ENCODE data around the gene TNXB.

DNA sequence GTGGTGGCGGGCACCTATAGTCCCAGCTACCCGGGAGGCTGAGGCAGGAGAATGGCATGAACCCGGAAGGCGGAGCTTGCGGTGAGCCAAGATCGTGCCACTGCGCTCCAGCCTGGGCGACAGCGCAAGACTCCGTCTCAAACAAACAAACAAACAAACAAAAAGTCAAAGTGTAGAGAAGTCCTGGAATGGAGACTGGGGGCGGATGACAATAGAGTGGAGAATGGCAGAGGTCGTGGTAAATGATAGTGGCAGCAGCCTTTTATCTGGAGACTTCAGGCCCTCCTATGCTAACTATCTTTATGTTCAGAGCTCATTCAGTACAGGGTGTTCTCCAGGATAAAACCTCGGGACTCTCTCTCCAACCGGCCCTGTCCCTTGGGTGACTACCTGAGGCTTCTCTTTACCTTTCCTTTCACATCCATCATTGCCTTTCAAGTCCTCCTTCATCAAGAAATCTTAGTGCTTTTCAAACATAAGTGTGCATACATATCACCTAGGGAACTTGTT, 22.4 kb upstream of the TNXB start:
- TF ChIP-seq TCF7L2 (IDR thresholded peaks at IDR 0.05; ENCODE audit: low read depth, low read length) = no peak
- TF ChIP-seq, protein P1, sequence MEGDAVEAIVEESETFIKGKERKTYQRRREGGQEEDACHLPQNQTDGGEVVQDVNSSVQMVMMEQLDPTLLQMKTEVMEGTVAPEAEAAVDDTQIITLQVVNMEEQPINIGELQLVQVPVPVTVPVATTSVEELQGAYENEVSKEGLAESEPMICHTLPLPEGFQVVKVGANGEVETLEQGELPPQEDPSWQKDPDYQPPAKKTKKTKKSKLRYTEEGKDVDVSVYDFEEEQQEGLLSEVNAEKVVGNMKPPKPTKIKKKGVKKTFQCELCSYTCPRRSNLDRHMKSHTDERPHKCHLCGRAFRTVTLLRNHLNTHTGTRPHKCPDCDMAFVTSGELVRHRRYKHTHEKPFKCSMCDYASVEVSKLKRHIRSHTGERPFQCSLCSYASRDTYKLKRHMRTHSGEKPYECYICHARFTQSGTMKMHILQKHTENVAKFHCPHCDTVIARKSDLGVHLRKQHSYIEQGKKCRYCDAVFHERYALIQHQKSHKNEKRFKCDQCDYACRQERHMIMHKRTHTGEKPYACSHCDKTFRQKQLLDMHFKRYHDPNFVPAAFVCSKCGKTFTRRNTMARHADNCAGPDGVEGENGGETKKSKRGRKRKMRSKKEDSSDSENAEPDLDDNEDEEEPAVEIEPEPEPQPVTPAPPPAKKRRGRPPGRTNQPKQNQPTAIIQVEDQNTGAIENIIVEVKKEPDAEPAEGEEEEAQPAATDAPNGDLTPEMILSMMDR (IDR thresholded peaks at IDR 0.05) = no peak
- no peak for TF ChIP-seq SIN3A (IDR thresholded peaks at IDR 0.05; ENCODE audit: borderline replicate concordance, insufficient read depth, low read depth, low read length)
- no peak for TF ChIP-seq POLR2AphosphoS5 (IDR thresholded peaks at IDR 0.05; ENCODE audit: low read depth, low read length)
- TF ChIP-seq, protein P2, sequence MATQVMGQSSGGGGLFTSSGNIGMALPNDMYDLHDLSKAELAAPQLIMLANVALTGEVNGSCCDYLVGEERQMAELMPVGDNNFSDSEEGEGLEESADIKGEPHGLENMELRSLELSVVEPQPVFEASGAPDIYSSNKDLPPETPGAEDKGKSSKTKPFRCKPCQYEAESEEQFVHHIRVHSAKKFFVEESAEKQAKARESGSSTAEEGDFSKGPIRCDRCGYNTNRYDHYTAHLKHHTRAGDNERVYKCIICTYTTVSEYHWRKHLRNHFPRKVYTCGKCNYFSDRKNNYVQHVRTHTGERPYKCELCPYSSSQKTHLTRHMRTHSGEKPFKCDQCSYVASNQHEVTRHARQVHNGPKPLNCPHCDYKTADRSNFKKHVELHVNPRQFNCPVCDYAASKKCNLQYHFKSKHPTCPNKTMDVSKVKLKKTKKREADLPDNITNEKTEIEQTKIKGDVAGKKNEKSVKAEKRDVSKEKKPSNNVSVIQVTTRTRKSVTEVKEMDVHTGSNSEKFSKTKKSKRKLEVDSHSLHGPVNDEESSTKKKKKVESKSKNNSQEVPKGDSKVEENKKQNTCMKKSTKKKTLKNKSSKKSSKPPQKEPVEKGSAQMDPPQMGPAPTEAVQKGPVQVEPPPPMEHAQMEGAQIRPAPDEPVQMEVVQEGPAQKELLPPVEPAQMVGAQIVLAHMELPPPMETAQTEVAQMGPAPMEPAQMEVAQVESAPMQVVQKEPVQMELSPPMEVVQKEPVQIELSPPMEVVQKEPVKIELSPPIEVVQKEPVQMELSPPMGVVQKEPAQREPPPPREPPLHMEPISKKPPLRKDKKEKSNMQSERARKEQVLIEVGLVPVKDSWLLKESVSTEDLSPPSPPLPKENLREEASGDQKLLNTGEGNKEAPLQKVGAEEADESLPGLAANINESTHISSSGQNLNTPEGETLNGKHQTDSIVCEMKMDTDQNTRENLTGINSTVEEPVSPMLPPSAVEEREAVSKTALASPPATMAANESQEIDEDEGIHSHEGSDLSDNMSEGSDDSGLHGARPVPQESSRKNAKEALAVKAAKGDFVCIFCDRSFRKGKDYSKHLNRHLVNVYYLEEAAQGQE (IDR thresholded peaks at IDR 0.05; ENCODE audit: insufficient read depth in 1 of 2, low read depth in 2 of 2, low read length in 1 of 2) = no peak
